Ectodermal cell (in vitro differentiated cells): ENCODE measurements around the gene APLP2.
A peak's percentile ranks its signal among the peaks of the same experiment; 100 is the strongest.
"Not testable (repeated sequence)": the region's sequence is repeated elsewhere in the genome, so short reads cannot be mapped to it uniquely, and the experiment has no call there.

Experiments
- H3K27ac ChIP-seq: 2 replicates; pipeline ENCODE4 v1.7.0; 2013; ENCODE audit warnings: mild to moderate bottlenecking, low read depth, low read length; ENCODE audit not compliant: insufficient read depth, poor library complexity, severe bottlenecking
- H3K27me3 ChIP-seq: 2 replicates; pipeline ENCODE4 v1.7.0; 2013; ENCODE audit warnings: mild to moderate bottlenecking, low read length; ENCODE audit not compliant: insufficient read depth, control insufficient read depth, poor library complexity, severe bottlenecking
- H3K36me3 ChIP-seq: one replicate; pipeline ENCODE4 v1.7.0; 2013; ENCODE audit warnings: low read length; ENCODE audit not compliant: control insufficient read depth, insufficient read depth
- H3K4me1 ChIP-seq: one replicate; pipeline ENCODE4 v1.7.0; 2013; ENCODE audit warnings: low read length; ENCODE audit not compliant: control insufficient read depth, insufficient read depth
- H3K4me3 ChIP-seq: 2 replicates; pipeline ENCODE4 v1.7.0; 2013; ENCODE audit warnings: low read depth, low read length, control low read depth; ENCODE audit not compliant: insufficient read depth
- H3K9me3 ChIP-seq: 2 replicates; pipeline ENCODE4 v1.7.0; 2013; ENCODE audit warnings: mild to moderate bottlenecking, low read length, moderate library complexity; ENCODE audit not compliant: control insufficient read depth
- WGBS, 2 experiments: methylation state at CpG; one replicate each; pipeline ENCODE4 v1.1.7; 2013; ENCODE audit warnings: missing lambda C conversion rate in 2 of 2; 5-methylcytosine and 5-hydroxymethylcytosine counted together

Gene APLP2

GRCh38 chr11:130088217-130088616, 18.5 kb downstream of the APLP2 start:
- Histone ChIP-seq H3K4me3 (no peak overlapping the region), H3K27me3 (no peaks in the 10 kb centered on the region), H3K36me3 (no peaks in the 10 kb centered on the region), H3K4me1 (peaks cover 13% of the 10 kb centered on the region), H3K27ac (peak overlapping the region; percentile 60), H3K9me3 (no peaks in the 10 kb centered on the region)
- 90 to 93% methylated on average over 2 of the region's 2 CpGs for WGBS, 2 experiments

- Histone ChIP-seq H3K4me3 (no peak overlapping the region), H3K4me1 (peaks cover 13% of the 10 kb centered on the region), H3K27me3 (no peaks in the 10 kb centered on the region), H3K36me3 (no peaks in the 10 kb centered on the region), H3K9me3 (no peaks in the 10 kb centered on the region), H3K27ac (peak overlapping the region; percentile 18)
- WGBS, 2 experiments = 81 to 88% methylated on average over 9 of the region's 9 CpGs
Measured at GRCh38 chr11:130088919-130089673, 19.4 kb downstream of the APLP2 start.

- no peak overlapping the region for H3K27ac ChIP-seq
- 95 to 96% methylated on average over 5 of the region's 5 CpGs for WGBS, 2 experiments
- H3K4me1 ChIP-seq = peaks cover 13% of the 10 kb centered on the region
- no peak overlapping the region for H3K4me3 ChIP-seq
- H3K36me3 ChIP-seq = no peaks in the 10 kb centered on the region
- no peaks in the 10 kb centered on the region for H3K9me3 ChIP-seq
- no peaks in the 10 kb centered on the region for H3K27me3 ChIP-seq
Measured at GRCh38 chr11:130089674-130090073, 20.0 kb downstream of the APLP2 start.

GRCh38 chr11:130090517-130090916, 20.8 kb downstream of the APLP2 start:
- not testable (repeated sequence) for H3K9me3 ChIP-seq
- WGBS, 2 experiments = 94 to 96% methylated on average over 10 to 15 of the region's 16 CpGs
- H3K4me1 ChIP-seq = peaks cover 13% of the 10 kb centered on the region

GRCh38 chr11:130091169-130091568, 21.5 kb downstream of the APLP2 start:
- H3K4me3 ChIP-seq, H3K9me3 ChIP-seq, H3K27me3 ChIP-seq, H3K27ac ChIP-seq, H3K36me3 ChIP-seq: not testable (repeated sequence)
- H3K4me1 ChIP-seq = peaks cover 13% of the 10 kb centered on the region
- 91 to 93% methylated on average over 13 to 24 of the region's 36 CpGs for WGBS, 2 experiments

More at GRCh38 chr11:130090517-130090916, 20.8 kb downstream of the APLP2 start:
- H3K4me3 ChIP-seq, H3K27ac ChIP-seq, H3K36me3 ChIP-seq, H3K27me3 ChIP-seq: not testable (repeated sequence)

- WGBS, 2 experiments = 94 to 99% methylated on average over 4 of the region's 4 CpGs
- H3K27ac ChIP-seq = no peak overlapping the region
- no peaks in the 10 kb centered on the region for H3K36me3 ChIP-seq
- peaks cover 7% of the 10 kb centered on the region for H3K4me1 ChIP-seq
- no peaks in the 10 kb centered on the region for H3K9me3 ChIP-seq
- no peaks in the 10 kb centered on the region for H3K27me3 ChIP-seq
- H3K4me3 ChIP-seq = no peak overlapping the region
Measured at GRCh38 chr11:130092661-130093060, 23.0 kb downstream of the APLP2 start.

GRCh38 chr11:130094614-130095013, 24.9 kb downstream of the APLP2 start:
- Histone ChIP-seq H3K4me1 (no peaks in the 10 kb centered on the region), H3K27ac (no peak overlapping the region), H3K9me3 (no peaks in the 10 kb centered on the region), H3K36me3 (no peaks in the 10 kb centered on the region), H3K4me3 (no peak overlapping the region), H3K27me3 (no peaks in the 10 kb centered on the region)
- WGBS, 2 experiments = 94 to 95% methylated on average over 4 of the region's 4 CpGs

- H3K4me3 ChIP-seq = no peak overlapping the region
- 84 to 96% methylated on average over 1 of the region's 1 CpG for WGBS, 2 experiments
- H3K36me3 ChIP-seq = no peaks in the 10 kb centered on the region
Measured at GRCh38 chr11:130095326-130095725, 25.6 kb downstream of the APLP2 start.

GRCh38 chr11:130096042-130096441, 26.3 kb downstream of the APLP2 start:
- H3K9me3 ChIP-seq = no peaks in the 10 kb centered on the region
- no peaks in the 10 kb centered on the region for H3K4me1 ChIP-seq
- 93 to 98% methylated on average over 2 of the region's 2 CpGs for WGBS, 2 experiments
- H3K4me3 ChIP-seq = no peak overlapping the region
- no peak overlapping the region for H3K27ac ChIP-seq
- H3K27me3 ChIP-seq = no peaks in the 10 kb centered on the region
- H3K36me3 ChIP-seq = no peaks in the 10 kb centered on the region

More at GRCh38 chr11:130095326-130095725, 25.6 kb downstream of the APLP2 start:
- no peaks in the 10 kb centered on the region for H3K27me3 ChIP-seq
- no peaks in the 10 kb centered on the region for H3K9me3 ChIP-seq
- no peaks in the 10 kb centered on the region for H3K4me1 ChIP-seq
- H3K27ac ChIP-seq = no peak overlapping the region

- WGBS, 2 experiments = 92 to 100% methylated on average over 2 of the region's 2 CpGs
- no peaks in the 10 kb centered on the region for H3K9me3 ChIP-seq
- no peaks in the 10 kb centered on the region for H3K27me3 ChIP-seq
- H3K36me3 ChIP-seq = no peaks in the 10 kb centered on the region
- H3K27ac ChIP-seq = no peak overlapping the region
- H3K4me1 ChIP-seq = no peaks in the 10 kb centered on the region
- H3K4me3 ChIP-seq = no peak overlapping the region
Measured at GRCh38 chr11:130096823-130097222, 27.1 kb downstream of the APLP2 start.
